Measurements from ENCODE around the gene RAD51B.

Gene RAD51B

DNA sequence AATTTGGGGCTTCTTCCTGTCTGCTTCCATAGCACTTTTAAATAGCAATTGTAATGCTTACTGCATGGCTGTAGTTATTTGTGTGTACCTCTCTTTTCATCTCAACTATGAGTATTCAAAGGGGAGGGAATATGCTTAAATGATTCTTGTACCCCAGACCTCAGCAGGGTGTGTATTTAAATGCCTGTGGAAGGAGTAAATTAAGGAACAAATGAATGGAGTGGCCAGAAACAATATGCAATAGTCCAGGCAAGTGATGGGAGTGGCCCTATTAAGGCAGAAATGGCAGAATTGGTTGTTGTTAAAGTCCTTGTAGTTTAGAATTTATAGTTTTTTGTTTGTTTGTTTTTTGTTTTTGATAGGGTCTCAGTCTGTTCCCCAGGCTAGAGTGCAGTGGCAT is 1.5 kb downstream of the RAD51B start:
- Histone ChIP-seq H3K36me3 (no peaks in the 10 kb centered on the region), H3K27me3 (no peaks in the 10 kb centered on the region), H3K4me1 (peaks cover 2% of the 10 kb centered on the region; the same call in 1 of the 2 replicates), H3K9me3 (no peaks in the 10 kb centered on the region; the same call in 1 of the 2 replicates), H3K4me3 (ENCODE audit: low read depth, low read length) (no peak overlapping the region; the same call in 1 of the 2 replicates)
- TF ChIP-seq, protein P1, sequence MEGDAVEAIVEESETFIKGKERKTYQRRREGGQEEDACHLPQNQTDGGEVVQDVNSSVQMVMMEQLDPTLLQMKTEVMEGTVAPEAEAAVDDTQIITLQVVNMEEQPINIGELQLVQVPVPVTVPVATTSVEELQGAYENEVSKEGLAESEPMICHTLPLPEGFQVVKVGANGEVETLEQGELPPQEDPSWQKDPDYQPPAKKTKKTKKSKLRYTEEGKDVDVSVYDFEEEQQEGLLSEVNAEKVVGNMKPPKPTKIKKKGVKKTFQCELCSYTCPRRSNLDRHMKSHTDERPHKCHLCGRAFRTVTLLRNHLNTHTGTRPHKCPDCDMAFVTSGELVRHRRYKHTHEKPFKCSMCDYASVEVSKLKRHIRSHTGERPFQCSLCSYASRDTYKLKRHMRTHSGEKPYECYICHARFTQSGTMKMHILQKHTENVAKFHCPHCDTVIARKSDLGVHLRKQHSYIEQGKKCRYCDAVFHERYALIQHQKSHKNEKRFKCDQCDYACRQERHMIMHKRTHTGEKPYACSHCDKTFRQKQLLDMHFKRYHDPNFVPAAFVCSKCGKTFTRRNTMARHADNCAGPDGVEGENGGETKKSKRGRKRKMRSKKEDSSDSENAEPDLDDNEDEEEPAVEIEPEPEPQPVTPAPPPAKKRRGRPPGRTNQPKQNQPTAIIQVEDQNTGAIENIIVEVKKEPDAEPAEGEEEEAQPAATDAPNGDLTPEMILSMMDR (IDR thresholded peaks at IDR 0.05; ENCODE audit: low read depth, low read length) = no peak
- no peak for DNase-seq

- no peaks in the 10 kb centered on the region for H3K27me3 ChIP-seq
- no peaks in the 10 kb centered on the region for H3K9me3 ChIP-seq
- no peak for DNase-seq
- no peak overlapping the region for H3K4me3 ChIP-seq (ENCODE audit: low read depth, low read length)
- TF ChIP-seq, protein P1 (IDR thresholded peaks at IDR 0.05; ENCODE audit: low read depth, low read length) = no peak
- no peaks in the 10 kb centered on the region for H3K4me1 ChIP-seq
- H3K36me3 ChIP-seq = no peaks in the 10 kb centered on the region
These were observed 11.5 kb downstream of the RAD51B start for GRCh38 chr14:67831113-67831512.

DNA sequence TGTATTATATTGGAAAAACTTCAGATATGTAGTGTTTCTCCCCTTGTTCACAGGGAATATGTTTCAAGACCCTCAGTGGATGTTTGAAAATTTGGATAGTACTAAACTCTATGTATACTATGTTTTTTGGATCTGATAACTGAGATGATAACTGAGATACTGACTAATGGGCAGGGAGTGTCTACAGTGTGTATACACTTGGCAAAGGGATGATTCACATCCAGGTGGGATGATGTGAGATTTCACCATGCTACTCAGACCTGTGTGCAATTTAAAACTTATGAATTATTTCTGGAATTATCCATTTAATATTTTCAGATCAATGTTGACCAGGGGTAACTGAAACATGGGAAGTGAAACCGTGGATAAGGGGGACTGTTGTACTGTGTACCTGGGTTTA is 13.8 kb downstream of the RAD51B start:
- H3K36me3 ChIP-seq = no peaks in the 10 kb centered on the region
- H3K4me1 ChIP-seq = no peaks in the 10 kb centered on the region
- no peak overlapping the region for H3K4me3 ChIP-seq (ENCODE audit: low read depth, low read length)
- H3K27me3 ChIP-seq = no peaks in the 10 kb centered on the region
- TF ChIP-seq, protein P1 (IDR thresholded peaks at IDR 0.05; ENCODE audit: low read depth, low read length) = no peak
- DNase-seq = no peak
- H3K9me3 ChIP-seq = no peaks in the 10 kb centered on the region

- TF ChIP-seq, protein P1 (IDR thresholded peaks at IDR 0.05; ENCODE audit: low read depth, low read length) = no peak
- no peak for DNase-seq
- H3K9me3 ChIP-seq = no peaks in the 10 kb centered on the region
These were observed 16.0 kb downstream of the RAD51B start for GRCh38 chr14:67835596-67835995.

DNA sequence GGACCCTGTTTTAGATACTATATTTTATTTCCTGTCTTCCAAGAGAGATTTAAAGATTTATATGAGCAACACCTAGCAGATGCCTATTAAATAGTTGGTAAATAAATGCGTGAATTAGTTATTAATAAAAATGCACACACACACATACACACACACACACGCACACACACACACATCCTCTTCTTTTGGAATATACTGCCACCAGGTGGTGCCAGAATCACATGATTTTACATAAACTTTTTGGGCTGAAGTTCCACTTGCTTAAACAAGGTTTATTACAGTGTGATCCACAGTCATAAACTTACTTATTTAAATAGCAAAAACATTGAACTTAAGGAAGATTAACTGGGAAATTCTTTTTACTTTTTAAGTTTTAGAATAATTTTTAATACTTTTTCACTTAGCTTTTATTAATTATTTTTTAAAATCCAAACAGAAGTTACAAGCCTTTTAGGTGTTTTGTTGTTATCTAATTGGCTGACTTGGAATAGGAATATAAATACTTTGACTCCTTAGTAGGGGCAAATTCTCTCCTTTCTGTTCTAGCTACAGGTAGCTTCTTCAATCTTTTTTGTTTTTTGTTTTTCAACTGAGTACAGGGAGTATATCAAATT is 17.5 kb downstream of the RAD51B start:
- H3K4me3 ChIP-seq (ENCODE audit: low read depth, low read length) = no peak overlapping the region
- H3K36me3 ChIP-seq = no peaks in the 10 kb centered on the region
- H3K4me1 ChIP-seq = no peaks in the 10 kb centered on the region
- H3K27me3 ChIP-seq = no peaks in the 10 kb centered on the region
- DNase-seq = peak; percentile 59
- TF ChIP-seq, protein P1 (IDR thresholded peaks at IDR 0.05; ENCODE audit: low read depth, low read length) = peak; percentile 76
- H3K9me3 ChIP-seq = no peaks in the 10 kb centered on the region

More at GRCh38 chr14:67835596-67835995, 16.0 kb downstream of the RAD51B start:
- H3K4me3 ChIP-seq (ENCODE audit: low read depth, low read length) = no peak overlapping the region
- no peaks in the 10 kb centered on the region for H3K36me3 ChIP-seq
- no peaks in the 10 kb centered on the region for H3K4me1 ChIP-seq
- no peaks in the 10 kb centered on the region for H3K27me3 ChIP-seq

GRCh38 chr14:67846029-67846610 is 26.5 kb downstream of the RAD51B start:
- Histone ChIP-seq H3K36me3 (no peaks in the 10 kb centered on the region), H3K4me1 (no peaks in the 10 kb centered on the region), H3K4me3 (ENCODE audit: low read depth, low read length) (no peak overlapping the region), H3K9me3 (no peaks in the 10 kb centered on the region; the same call in 1 of the 2 replicates), H3K27me3 (no peaks in the 10 kb centered on the region)
- TF ChIP-seq, protein P1 (IDR thresholded peaks at IDR 0.05; ENCODE audit: low read depth, low read length) = no peak
- DNase-seq = no peak

All from BE2C (cell line).